MG63 (cell line): ENCODE measurements around the gene KARS1. TPM values are rescaled to one million over a fixed set of nuclear protein-coding genes. Genes with fewer than 3 reads are reported as not detected.
A peak's percentile ranks its signal among the peaks of the same experiment; 100 is the strongest.
"Not testable (repeated sequence)": the region's sequence is repeated elsewhere in the genome, so short reads cannot be mapped to it uniquely, and the experiment has no call there.

Source experiments
- DNase-seq: peaks from one replicate; pipeline ENCODE4 v3.0.0-alpha.2; 2020
- H3K27me3 ChIP-seq: fragments of 250-450 bp; sonication (Bioruptor Pico); 2 replicates; pipeline ENCODE4 v1.5.1; 2020; ENCODE audit warnings: mild to moderate bottlenecking, moderate library complexity
- H3K36me3 ChIP-seq: fragments of 250-450 bp; sonication (Bioruptor Pico); 2 replicates; pipeline ENCODE4 v1.5.1; 2020; ENCODE audit warnings: mild to moderate bottlenecking, moderate library complexity
- H3K4me3 ChIP-seq: fragments of 250-450 bp; sonication (Bioruptor Pico); 2 replicates; pipeline ENCODE4 v1.5.1; 2020; ENCODE audit warnings: mild to moderate bottlenecking, moderate library complexity
- H3K9me3 ChIP-seq: fragments of 250-450 bp; sonication (Bioruptor Pico); 2 replicates; pipeline ENCODE4 v1.5.1; 2020; ENCODE audit warnings: mild to moderate bottlenecking, moderate library complexity
- total RNA-seq: library from RNA; depleted of rRNA; stranded (reverse); fragments of >200 nt; shearing (Covaris generic); gene quantifications from 2 replicates; pipeline ENCODE4 v1.2.3, GENCODE V29; 2014; ENCODE audit warnings: low replicate concordance; rRNA removed

Gene KARS1
- total RNA-seq, 1 experiment from 2014 or later = 178 TPM

DNA sequence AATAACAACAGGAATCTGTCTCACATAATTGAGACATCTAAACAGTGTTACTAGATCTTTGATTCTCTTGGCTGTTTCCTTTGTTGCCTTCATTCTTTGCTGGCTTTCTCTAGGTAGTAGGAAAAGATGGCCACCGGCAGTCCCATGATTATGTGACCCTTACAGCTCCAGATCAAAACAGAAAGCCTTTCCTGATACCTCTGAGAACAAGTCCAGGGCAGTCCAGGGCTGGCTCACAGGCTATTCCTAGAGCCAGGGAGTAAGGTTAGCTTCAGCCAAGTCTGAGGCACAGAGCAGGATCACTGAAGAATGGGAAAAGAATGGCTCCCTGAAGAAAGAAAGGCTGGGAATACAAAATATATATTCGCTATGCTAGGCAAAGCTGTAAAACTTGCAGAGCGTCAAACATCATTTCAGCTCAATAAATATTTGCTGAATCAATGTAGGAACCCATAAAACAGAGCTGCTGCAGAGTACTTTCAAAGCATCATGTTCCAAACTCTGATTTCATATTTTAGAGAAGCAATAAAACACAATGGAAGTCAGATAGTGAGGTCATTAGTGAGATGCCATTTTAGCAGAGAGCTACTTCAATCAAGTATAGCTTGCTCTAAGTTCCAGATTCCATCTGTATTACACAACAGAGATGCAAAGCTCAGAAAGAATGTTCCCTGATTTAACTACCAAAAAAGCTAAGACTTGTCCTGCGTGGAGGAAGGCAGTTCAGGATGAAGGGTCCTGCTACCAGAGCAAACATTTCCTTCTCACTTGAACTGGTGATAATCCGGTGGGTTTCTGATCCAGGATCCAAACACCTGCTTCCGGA is 47.8 kb downstream of the KARS1 start:
- no peak for DNase-seq
- H3K36me3 ChIP-seq = peaks cover 16% of the 10 kb centered on the region
- no peaks in the 10 kb centered on the region for H3K27me3 ChIP-seq
- no peak overlapping the region for H3K4me3 ChIP-seq
- no peaks in the 10 kb centered on the region for H3K9me3 ChIP-seq

DNA sequence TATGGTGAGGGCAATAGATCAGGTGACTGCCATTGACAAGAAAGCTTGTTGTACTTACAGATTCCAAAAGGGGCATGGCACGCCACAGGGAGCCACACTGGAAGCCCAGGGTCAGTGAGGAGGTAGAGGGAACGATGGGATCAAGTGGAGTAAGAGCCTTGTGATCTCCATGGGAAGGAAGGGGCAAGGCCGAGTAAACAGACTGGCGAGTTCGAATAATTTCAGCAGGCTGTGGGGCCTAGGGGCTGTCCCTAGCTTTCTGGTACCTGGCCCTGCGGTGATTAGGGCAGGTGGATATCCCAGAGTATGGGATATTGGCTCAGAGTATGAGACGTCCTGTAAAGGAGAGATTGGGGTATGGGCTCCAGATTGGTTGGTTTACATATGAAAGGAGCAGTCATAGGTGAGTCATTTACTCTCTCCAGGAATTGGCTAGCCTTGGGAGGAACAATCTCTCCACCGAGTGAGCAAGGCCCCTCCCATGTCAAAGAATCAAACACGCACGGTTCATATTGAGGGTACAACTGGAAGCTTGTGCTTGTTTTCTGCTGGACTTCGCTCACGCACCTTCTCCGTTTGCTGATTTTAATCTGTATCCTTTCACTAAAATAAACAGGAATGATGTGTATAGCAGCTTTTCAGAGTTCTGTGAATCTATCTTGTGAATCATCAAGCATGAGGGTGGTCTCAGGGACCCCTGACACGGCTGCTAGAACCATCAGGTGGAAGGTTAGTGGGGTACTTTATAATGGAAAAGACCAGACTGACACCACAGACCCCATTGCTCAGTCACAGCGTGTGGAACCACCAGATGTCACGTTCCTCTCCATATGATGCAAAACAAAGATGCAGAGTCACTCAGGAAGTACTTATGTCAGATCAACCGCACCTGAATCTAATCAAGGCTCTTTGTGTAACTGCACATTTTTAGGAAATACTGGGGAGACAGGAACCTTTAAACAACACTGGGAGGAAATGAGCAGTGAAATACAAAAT is 53.3 kb downstream of the KARS1 start:
- DNase-seq = peak; percentile 4
- Histone ChIP-seq H3K27me3 (no peaks in the 10 kb centered on the region), H3K4me3 (no peak overlapping the region), H3K36me3 (peaks cover 3% of the 10 kb centered on the region), H3K9me3 (no peaks in the 10 kb centered on the region)

DNA sequence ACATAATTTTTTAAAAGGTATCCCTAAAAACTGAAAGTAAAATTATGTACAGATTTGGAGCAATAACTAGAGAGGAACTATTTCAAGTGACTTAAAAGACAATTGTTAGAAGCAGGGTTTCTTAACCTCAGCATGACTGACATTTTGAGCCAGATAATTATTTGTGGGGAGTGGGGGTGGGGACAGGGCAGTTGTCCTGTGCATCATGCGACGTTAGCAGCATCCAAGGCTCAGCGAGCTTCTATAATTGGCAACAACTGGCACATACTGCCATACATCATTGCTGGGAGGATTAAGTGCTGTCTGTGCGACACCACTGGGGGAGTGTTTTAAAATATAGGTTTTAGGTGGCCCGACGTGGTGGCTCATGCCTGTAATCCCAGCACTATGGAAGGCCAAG is 54.2 kb downstream of the KARS1 start:
- Histone ChIP-seq H3K4me3 (no peak overlapping the region), H3K9me3 (no peaks in the 10 kb centered on the region), H3K27me3 (no peaks in the 10 kb centered on the region), H3K36me3 (peaks cover 3% of the 10 kb centered on the region)
- DNase-seq = no peak

DNA sequence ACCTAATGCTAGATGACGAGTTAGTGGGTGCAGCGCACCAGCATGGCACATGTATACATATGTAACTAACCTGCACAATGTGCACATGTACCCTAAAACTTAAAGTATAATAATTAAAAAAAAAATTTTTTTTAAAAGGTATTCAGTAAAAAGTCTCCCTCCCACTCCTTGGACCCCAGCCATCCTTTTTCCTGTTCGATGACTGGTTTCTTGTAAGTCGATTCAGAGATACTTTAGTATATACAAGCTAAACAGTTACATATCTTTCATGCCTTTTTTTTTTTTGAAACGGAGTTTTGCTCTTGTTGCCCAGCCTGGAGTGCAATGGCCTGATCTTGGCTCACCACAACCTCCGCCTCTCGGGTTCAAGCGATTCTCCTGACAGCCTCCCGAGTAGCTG is 55.5 kb downstream of the KARS1 start:
- H3K36me3 ChIP-seq, H3K4me3 ChIP-seq, H3K27me3 ChIP-seq, H3K9me3 ChIP-seq: not testable (repeated sequence)
- DNase-seq = peak; percentile 5

- Histone ChIP-seq H3K36me3 (no peaks in the 10 kb centered on the region; the same call in 1 of the 2 replicates), H3K27me3 (no peaks in the 10 kb centered on the region), H3K4me3 (no peak overlapping the region), H3K9me3 (no peaks in the 10 kb centered on the region)
- peak; percentile 90 for DNase-seq
Observed at GRCh38 chr16:75590920-75591843, 56.3 kb downstream of the KARS1 start.

GRCh38 chr16:75589306-75589705 is 58.2 kb downstream of the KARS1 start:
- DNase-seq = no peak
- H3K4me3 ChIP-seq = no peak overlapping the region
- H3K27me3 ChIP-seq = no peaks in the 10 kb centered on the region
- no peaks in the 10 kb centered on the region for H3K9me3 ChIP-seq
- no peaks in the 10 kb centered on the region; the same call in 1 of the 2 replicates for H3K36me3 ChIP-seq

DNA sequence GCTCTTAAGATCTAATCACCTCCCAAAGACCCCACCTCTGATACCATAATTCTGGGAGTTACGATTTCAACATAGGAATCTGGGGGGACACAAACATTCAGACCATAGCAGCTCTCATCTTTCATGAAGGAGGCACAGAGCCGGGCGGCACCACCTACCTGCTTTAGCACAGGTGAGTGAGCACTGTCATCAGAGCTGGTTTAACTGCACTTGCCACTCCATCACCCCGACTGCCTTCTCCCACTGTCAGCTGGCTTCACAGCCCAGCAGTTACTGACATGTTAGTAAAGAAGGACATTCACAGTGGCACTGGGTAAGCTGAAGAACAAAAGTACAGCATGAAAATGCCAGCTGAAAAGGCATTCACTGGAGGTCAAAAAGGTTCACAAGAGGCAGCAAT is 58.7 kb downstream of the KARS1 start:
- DNase-seq = no peak
- Histone ChIP-seq H3K36me3 (no peaks in the 10 kb centered on the region; the same call in 1 of the 2 replicates), H3K27me3 (no peaks in the 10 kb centered on the region), H3K9me3 (no peaks in the 10 kb centered on the region), H3K4me3 (no peak overlapping the region)

GRCh38 chr16:75584108-75584507 is 63.4 kb downstream of the KARS1 start:
- no peak for DNase-seq
- H3K27me3 ChIP-seq = no peaks in the 10 kb centered on the region
- no peak overlapping the region for H3K4me3 ChIP-seq
- no peaks in the 10 kb centered on the region for H3K9me3 ChIP-seq
- 0 out of 2 replicates have a peak, but pooled peaks cover 2% of the 10 kb centered on the region for H3K36me3 ChIP-seq

- no peak overlapping the region for H3K4me3 ChIP-seq
- no peak for DNase-seq
- no peaks in the 10 kb centered on the region for H3K27me3 ChIP-seq
- H3K9me3 ChIP-seq = no peaks in the 10 kb centered on the region
- peaks cover 2% of the 10 kb centered on the region; the same call in 1 of the 2 replicates for H3K36me3 ChIP-seq
Observed at GRCh38 chr16:75579281-75579834, 68.1 kb downstream of the KARS1 start.

DNA sequence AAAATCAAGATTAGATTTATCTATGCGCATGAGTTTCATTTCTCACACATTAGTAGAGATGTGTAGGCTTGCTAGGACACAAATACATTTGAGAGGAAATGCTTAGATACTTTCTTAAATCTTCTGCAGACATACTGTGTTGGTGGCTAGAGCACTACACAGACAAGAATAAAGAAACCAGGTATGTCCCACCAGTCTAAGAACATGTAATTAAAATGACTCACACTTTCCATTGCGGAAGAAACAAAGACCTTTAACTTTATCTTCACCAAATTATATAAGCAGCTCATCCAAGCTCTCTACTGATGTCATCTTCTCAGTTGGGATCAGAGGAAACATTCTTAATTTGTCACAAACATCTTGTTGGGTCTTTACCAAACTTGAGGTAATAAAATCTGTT is 68.7 kb downstream of the KARS1 start:
- Histone ChIP-seq H3K27me3 (no peaks in the 10 kb centered on the region), H3K4me3 (no peak overlapping the region), H3K9me3 (no peaks in the 10 kb centered on the region), H3K36me3 (peaks cover 2% of the 10 kb centered on the region)
- no peak for DNase-seq

GRCh38 chr16:75578212-75578611 is 69.3 kb downstream of the KARS1 start:
- Histone ChIP-seq H3K4me3 (no peak overlapping the region), H3K27me3 (no peaks in the 10 kb centered on the region), H3K36me3 (peaks cover 2% of the 10 kb centered on the region), H3K9me3 (no peaks in the 10 kb centered on the region)
- no peak for DNase-seq

Other genes starting within 250 kb of the KARS1 start
- gene CFDP1, start 214.2 kb downstream of the KARS1 start, total RNA-seq = 21.2 and 23.2 TPM in 2 replicates
- gene TMEM170A, start 183.0 kb downstream of the KARS1 start, total RNA-seq = 1.3 and 8.0 TPM in 2 replicates
- not detected in 2 replicates for gene CHST6, start 152.2 kb downstream of the KARS1 start, total RNA-seq
- gene CHST5, start 111.6 kb downstream of the KARS1 start, total RNA-seq = not detected in 2 replicates
- gene TMEM231, start 91.4 kb downstream of the KARS1 start, total RNA-seq = 6.0 and 8.8 TPM in 2 replicates
- gene GABARAPL2, start 81.3 kb downstream of the KARS1 start, total RNA-seq = 17.3 and 70.4 TPM in 2 replicates
- 12.5 and 29.6 TPM in 2 replicates for gene ADAT1, start 24.4 kb downstream of the KARS1 start, total RNA-seq
- 6.3 and 11.9 TPM in 2 replicates for gene TERF2IP, start 108 bp upstream of the KARS1 start, total RNA-seq
- gene CPHXL2, start 29.3 kb upstream of the KARS1 start, total RNA-seq = not detected in 2 replicates
- gene DUXB, start 53.8 kb upstream of the KARS1 start, total RNA-seq = not detected in 2 replicates
- not detected in 2 replicates for gene CPHXL, start 78.8 kb upstream of the KARS1 start, total RNA-seq